Transverse colon (tissue), 4 donors: ENCODE results near the gene POU2F3.

Source experiments
- CTCF ChIP-seq, 5 experiments: fragments of 200-600 bp in 3 of 5; fragments of 450-650 bp in 2 of 5; sonication (generic) in 3 of 5; IDR thresholded peaks; 1 replicate in 2 of 5; 2 replicates in 3 of 5; pipeline ENCODE4 v1.5.1; 2016 to 2017; ENCODE audit warnings: antibody characterized with exemption in 5 of 5, inconsistent platforms in 3 of 5, mild to moderate bottlenecking in 2 of 5, moderate library complexity in 1 of 5
- EP300 ChIP-seq: sonication (generic); formaldehyde crosslinking; IDR thresholded peaks from one replicate; pipeline ENCODE4 v1.6.1; 2017; ENCODE audit warnings: antibody characterized with exemption, low read depth
- POLR2AphosphoS5 ChIP-seq, 3 donors: sonication (generic); formaldehyde crosslinking; IDR thresholded peaks; one replicate each; pipeline ENCODE4 v1.6.1; 2016; ENCODE audit warnings: antibody characterized with exemption in 3 of 3

- no peak for TF ChIP-seq CTCF (IDR thresholded peaks at IDR 0.05)
- no peak for TF ChIP-seq EP300
- TF ChIP-seq POLR2AphosphoS5 (IDR thresholded peaks at IDR 0.05) = no peak
Observed at GRCh38 chr11:120334332-120334731, 94.4 kb downstream of the POU2F3 start.
